GM23248 (cell line): ENCODE data around the gene STK31.

Experiments used
- EZH2 ChIP-seq: fragments of 200-600 bp; sonication (generic); IDR thresholded peaks from 2 replicates; pipeline ENCODE4 v1.6.1; 2018; ENCODE audit warnings: antibody characterized with exemption, mild to moderate bottlenecking; ENCODE audit not compliant: insufficient read depth, poor library complexity, severe bottlenecking
- EZH2phosphoT487 ChIP-seq: fragments of 200-600 bp; sonication (generic); IDR thresholded peaks from 2 replicates; pipeline ENCODE4 v1.6.1; 2018; ENCODE audit warnings: antibody characterized with exemption, moderate library complexity, mild to moderate bottlenecking, low read depth; ENCODE audit not compliant: insufficient read depth

DNA sequence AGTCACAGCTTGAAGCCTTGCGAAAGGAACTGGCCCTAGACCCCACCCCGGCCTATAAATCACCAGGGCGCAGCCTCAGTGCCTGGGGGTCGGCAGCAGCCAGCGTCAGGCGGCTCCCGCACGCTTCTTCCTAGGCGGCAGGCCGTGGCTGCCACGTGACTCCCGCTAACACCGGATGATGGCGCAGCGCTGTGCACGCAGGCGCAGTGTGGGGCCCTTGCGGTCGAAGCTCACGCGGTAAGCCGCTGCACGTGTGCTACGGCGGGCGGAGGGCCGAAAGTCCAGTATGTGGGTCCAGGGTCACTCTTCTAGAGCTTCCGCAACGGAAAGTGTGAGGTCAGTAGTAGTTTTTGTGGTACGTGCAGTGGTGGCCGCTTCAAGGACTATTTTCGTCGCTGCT is at the start of gene STK31:
- TF ChIP-seq EZH2 (no peak), EZH2phosphoT487 (no peak)
